HG03039 (cell line): ENCODE measurements around the gene PBX2.

Experiments
- ATAC-seq: cut with Tn5 transposase; IDR thresholded peaks from one replicate; pipeline ENCODE4 v1.9.1; 2021; ENCODE audit warnings: mild to moderate bottlenecking, moderate library complexity; ENCODE audit not compliant: unreplicated experiment

The PBX2 gene

GRCh38 chr6:32175322-32175710 is 14.7 kb downstream of the PBX2 start:
- ATAC-seq, result no peak

- no peak for ATAC-seq
Observed at GRCh38 chr6:32174416-32174815, 15.6 kb downstream of the PBX2 start.

- ATAC-seq, result no peak
Observed at GRCh38 chr6:32173051-32173727, 16.8 kb downstream of the PBX2 start.

GRCh38 chr6:32171234-32171633 is 18.8 kb downstream of the PBX2 start:
- no peak for ATAC-seq

GRCh38 chr6:32170294-32170693 is 19.7 kb downstream of the PBX2 start:
- ATAC-seq, result no peak

- ATAC-seq, result no peak
Observed at GRCh38 chr6:32168807-32169591, 21.0 kb downstream of the PBX2 start.

GRCh38 chr6:32168350-32168749 is 21.7 kb downstream of the PBX2 start:
- ATAC-seq, result no peak

- no peak for ATAC-seq
Observed at GRCh38 chr6:32167761-32168262, 22.2 kb downstream of the PBX2 start.

- no peak for ATAC-seq
Observed at GRCh38 chr6:32167154-32167760, 22.7 kb downstream of the PBX2 start.

- no peak for ATAC-seq
Observed at GRCh38 chr6:32166411-32167061, 23.5 kb downstream of the PBX2 start.

- no peak for ATAC-seq
Observed at GRCh38 chr6:32164295-32164694, 25.7 kb downstream of the PBX2 start, which contains the start of gene EGFL8. TSS of gene EGFL8 (plus strand) at chr6:32164595. CDS start at chr6:32166166, 1,571 bp downstream.

GRCh38 chr6:32163559-32164258 is 26.3 kb downstream of the PBX2 start:
- no peak for ATAC-seq

- ATAC-seq, result no peak
Observed at GRCh38 chr6:32158052-32158451, 31.9 kb downstream of the PBX2 start.

- no peak for ATAC-seq
Observed at GRCh38 chr6:32156891-32157290, 33.1 kb downstream of the PBX2 start.

GRCh38 chr6:32154514-32155161 is 35.4 kb downstream of the PBX2 start:
- ATAC-seq, result no peak

- no peak for ATAC-seq
Observed at GRCh38 chr6:32153564-32154513, 36.2 kb downstream of the PBX2 start, which contains the start of gene PPT2. TSS of gene PPT2 (plus strand) at chr6:32154141. CDS start at chr6:32154595, 454 bp downstream.

- ATAC-seq, result no peak
Observed at GRCh38 chr6:32152769-32153563, 37.0 kb downstream of the PBX2 start.
